ENCODE measurements around the gene PPP1R10.
"Not testable (repeated sequence)": the region's sequence is repeated elsewhere in the genome, so short reads cannot be mapped to it uniquely, and the experiment has no call there.

Gene PPP1R10

GRCh38 chr6:30616811-30617564, at the start of gene PPP1R10:
Gene PPP1R10, minus strand, starts transcription at chr6:30617243. Its CDS starts 7,299 bp downstream, at chr6:30609944.
- peak; percentile 95 to 97 for DNase-seq

- DNase-seq = not testable (repeated sequence)
These were observed 49.3 kb upstream of the PPP1R10 start for GRCh38 chr6:30666300-30666699.

- no peak for DNase-seq
These were observed 48.1 kb upstream of the PPP1R10 start for GRCh38 chr6:30664994-30665767.

- not testable (repeated sequence) for DNase-seq
These were observed 40.9 kb upstream of the PPP1R10 start for GRCh38 chr6:30657922-30658321.

- no peak for DNase-seq
These were observed 40.4 kb upstream of the PPP1R10 start for GRCh38 chr6:30657454-30657853.

- no peak for DNase-seq
These were observed 39.5 kb upstream of the PPP1R10 start for GRCh38 chr6:30656513-30656912.

GRCh38 chr6:30655743-30656094, 38.7 kb upstream of the PPP1R10 start:
- DNase-seq = no peak

GRCh38 chr6:30654798-30655742, 38.0 kb upstream of the PPP1R10 start:
- no peak for DNase-seq

GRCh38 chr6:30651143-30651542, 34.1 kb upstream of the PPP1R10 start:
- DNase-seq = no peak

- DNase-seq = peak; percentile 68 to 73
These were observed 30.4 kb upstream of the PPP1R10 start for GRCh38 chr6:30647242-30648116.

- peak; percentile 84 to 87 for DNase-seq
These were observed 29.6 kb upstream of the PPP1R10 start, which contains the start of gene C6orf136 for GRCh38 chr6:30646450-30647241. Gene C6orf136, plus strand, starts transcription at chr6:30647133. Its CDS starts 99 bp downstream, at chr6:30647232.

- DNase-seq = no peak
These were observed 28.9 kb upstream of the PPP1R10 start for GRCh38 chr6:30645989-30646388.

- no peak for DNase-seq
These were observed 27.7 kb upstream of the PPP1R10 start for GRCh38 chr6:30644769-30645168.

GRCh38 chr6:30643656-30644055, 26.6 kb upstream of the PPP1R10 start:
- no peak for DNase-seq

GRCh38 chr6:30641048-30641447, 24.0 kb upstream of the PPP1R10 start:
- no peak for DNase-seq

- no peak for DNase-seq
These were observed 23.4 kb upstream of the PPP1R10 start for GRCh38 chr6:30640481-30640880.

- DNase-seq = no peak
These were observed 18.8 kb upstream of the PPP1R10 start for GRCh38 chr6:30635834-30636233.

GRCh38 chr6:30626484-30627366, 9.7 kb upstream of the PPP1R10 start, which contains the start of gene ATAT1:
Gene ATAT1, plus strand, starts transcription at chr6:30626874.
- peak; percentile 78 to 81 for DNase-seq

- no peak for DNase-seq
These were observed 8.5 kb upstream of the PPP1R10 start for GRCh38 chr6:30625511-30625910.

GRCh38 chr6:30619561-30619960, 2.5 kb upstream of the PPP1R10 start:
- DNase-seq = no peak

Measured in stimulated activated CD4-positive, alpha-beta T cell treated with anti-CD3 and anti-CD28 coated beads, Interleukin-2, amount 100 ng/mL, for 48 hours (primary cell).